T-cell (primary cell): ENCODE measurements around the gene TUBGCP3. TPM values are rescaled to one million over a fixed set of nuclear protein-coding genes. Genes with fewer than 3 reads are reported as not detected.

Source experiments
- ATAC-seq, 4 experiments: fragments of 200-7000 bp in 3 of 4; fragments of 150-1000 bp in 1 of 4; cut with Tn5 transposase; replicated peaks in 1 of 4; 1 replicate in 3 of 4; 2 replicates in 1 of 4; pipeline ENCODE4 v1.10.0; 2021; ENCODE audit warnings: moderate library complexity in 3 of 4, mild to moderate bottlenecking in 2 of 4, moderate number of reproducible peaks in 1 of 4
- CTCF ChIA-PET, 2 donors: fragments of 300-600 bp; sonication (Branson Sonifier 250); formaldehyde crosslinking; loops; one replicate each; lab custom pipeline; 2022; ENCODE audit warnings: antibody characterized with exemption in 2 of 2; lab: Charles Lee
- POLR2A ChIA-PET, 2 donors: fragments of 300-600 bp; sonication (Branson Sonifier 250); formaldehyde crosslinking; loops; one replicate each; lab custom pipeline; 2022; ENCODE audit warnings: antibody characterized with exemption in 2 of 2; lab: Charles Lee
- DNase-seq, 35 experiments: peaks; one replicate each; pipeline versions ENCODE4 v3.0.0 to v3.0.0-alpha.2; 2013 to 2023
- H3K27ac ChIP-seq: one replicate; pipeline ENCODE4 v1.5.1; 2013; ENCODE audit warnings: low read length
- H3K27me3 ChIP-seq, 2 experiments: replicated peaks in 1 of 2; 1 replicate in 1 of 2; 2 replicates in 1 of 2; pipeline versions ENCODE4 v1.6.1 to v1.7.0; 2013; ENCODE audit warnings: low read length in 1 of 2, mixed read lengths in 1 of 2; ENCODE audit not compliant: control insufficient read depth in 2 of 2, insufficient read depth in 2 of 2; ENCODE audit errors: extremely low read depth in 1 of 2
- H3K36me3 ChIP-seq, 2 donors: 1 replicate in 1 of 2; 2 replicates in 1 of 2; pipeline versions ENCODE4 v1.6.1 to v1.7.0; 2013; ENCODE audit warnings: low read length in 1 of 2; ENCODE audit not compliant: control insufficient read depth in 2 of 2, insufficient read depth in 1 of 2; ENCODE audit errors: extremely low read depth in 1 of 2
- H3K4me1 ChIP-seq, 2 experiments: 1 replicate in 1 of 2; 2 replicates in 1 of 2; pipeline versions ENCODE4 v1.6.1 to v1.7.0; 2013; ENCODE audit warnings: low read length in 2 of 2, mixed read lengths in 1 of 2; ENCODE audit not compliant: insufficient read depth in 2 of 2, control insufficient read depth in 1 of 2; ENCODE audit errors: extremely low read depth in 1 of 2
- H3K4me3 ChIP-seq, 2 donors: 1 replicate in 1 of 2; 2 replicates in 1 of 2; pipeline versions ENCODE4 v1.5.1 to v1.7.0; 2013; ENCODE audit warnings: mild to moderate bottlenecking in 2 of 2, low read length in 1 of 2, moderate library complexity in 1 of 2; ENCODE audit not compliant: control insufficient read depth in 1 of 2; ENCODE audit errors: extremely low read depth in 1 of 2
- H3K9me3 ChIP-seq: 2 replicates; pipeline ENCODE4 v1.7.0; 2013
- H3K27ac Mint-ChIP-seq, 2 donors: one replicate each; pipeline ENCODE4 v1.8.0; 2020 to 2021; ENCODE audit warnings: mild to moderate bottlenecking in 2 of 2, mixed read lengths in 2 of 2
- H3K27me3 Mint-ChIP-seq, 2 donors: one replicate each; pipeline ENCODE4 v1.8.0; 2021 to 2022; ENCODE audit warnings: mixed read lengths in 2 of 2
- H3K36me3 Mint-ChIP-seq: one replicate; pipeline ENCODE4 v1.8.0; 2021; ENCODE audit warnings: mixed read lengths
- H3K4me1 Mint-ChIP-seq, 3 donors: one replicate each; pipeline ENCODE4 v1.8.0; 2020 to 2022; ENCODE audit warnings: mixed read lengths in 3 of 3, mild to moderate bottlenecking in 1 of 3
- H3K4me3 Mint-ChIP-seq, 3 donors: one replicate each; pipeline ENCODE4 v1.8.0; 2020 to 2022; ENCODE audit warnings: mild to moderate bottlenecking in 3 of 3, mixed read lengths in 3 of 3, moderate library complexity in 3 of 3
- H3K9me3 Mint-ChIP-seq, 3 donors: one replicate each; pipeline ENCODE4 v1.8.0; 2020 to 2022; ENCODE audit warnings: mixed read lengths in 3 of 3
- WGBS: methylation state at CpG from one replicate; pipeline ENCODE4 v1.1.5; 2013; ENCODE audit warnings: missing lambda C conversion rate; ENCODE audit not compliant: insufficient coverage; 5-methylcytosine and 5-hydroxymethylcytosine counted together
- total RNA-seq, 35 experiments: library from RNA in 6 of 35; stranded (reverse) in 6 of 35; fragments of 120-200 nt in 1 of 35; gene quantifications; one replicate each; pipeline versions ENCODE4 v1.2.1 to v1.2.4 and lab custom pipeline; 2013 to 2026

The TUBGCP3 gene
- total RNA-seq, 5 donors from 2014 or later (not counting 1 experiment from before 2014, with no cell fraction given): 36.2 to 47.2 (median 44.7) TPM

- H3K27me3 ChIP-seq: peaks cover 0 to 15% of the 10 kb centered on the region in 2 experiments
- no peak overlapping the region for H3K4me3 ChIP-seq
- H3K9me3 ChIP-seq: no peaks in the 10 kb centered on the region
- ChIA-PET POLR2A (no interaction called here), CTCF (no interaction called here)
- H3K4me1 ChIP-seq: no peaks in the 10 kb centered on the region
- DNase-seq: no peak
- no peak for ATAC-seq
- Mint-ChIP-seq H3K27me3 (peaks cover 7 to 9% of the 10 kb centered on the region in 2 donors), H3K27ac (no peak overlapping the region), H3K36me3 (peaks cover 4% of the 10 kb centered on the region), H3K4me1 (no peaks in the 10 kb centered on the region), H3K4me3 (no peak overlapping the region), H3K9me3 (peaks cover 0 to 9% (median 8%) of the 10 kb centered on the region in 3 donors)
- WGBS: 95% methylated on average over 30 of the region's 40 CpGs
- H3K27ac ChIP-seq: no peak overlapping the region
- H3K36me3 ChIP-seq: no peaks in the 10 kb centered on the region
Observed at GRCh38 chr13:112466132-112467058, 121.6 kb downstream of the TUBGCP3 start.

DNA sequence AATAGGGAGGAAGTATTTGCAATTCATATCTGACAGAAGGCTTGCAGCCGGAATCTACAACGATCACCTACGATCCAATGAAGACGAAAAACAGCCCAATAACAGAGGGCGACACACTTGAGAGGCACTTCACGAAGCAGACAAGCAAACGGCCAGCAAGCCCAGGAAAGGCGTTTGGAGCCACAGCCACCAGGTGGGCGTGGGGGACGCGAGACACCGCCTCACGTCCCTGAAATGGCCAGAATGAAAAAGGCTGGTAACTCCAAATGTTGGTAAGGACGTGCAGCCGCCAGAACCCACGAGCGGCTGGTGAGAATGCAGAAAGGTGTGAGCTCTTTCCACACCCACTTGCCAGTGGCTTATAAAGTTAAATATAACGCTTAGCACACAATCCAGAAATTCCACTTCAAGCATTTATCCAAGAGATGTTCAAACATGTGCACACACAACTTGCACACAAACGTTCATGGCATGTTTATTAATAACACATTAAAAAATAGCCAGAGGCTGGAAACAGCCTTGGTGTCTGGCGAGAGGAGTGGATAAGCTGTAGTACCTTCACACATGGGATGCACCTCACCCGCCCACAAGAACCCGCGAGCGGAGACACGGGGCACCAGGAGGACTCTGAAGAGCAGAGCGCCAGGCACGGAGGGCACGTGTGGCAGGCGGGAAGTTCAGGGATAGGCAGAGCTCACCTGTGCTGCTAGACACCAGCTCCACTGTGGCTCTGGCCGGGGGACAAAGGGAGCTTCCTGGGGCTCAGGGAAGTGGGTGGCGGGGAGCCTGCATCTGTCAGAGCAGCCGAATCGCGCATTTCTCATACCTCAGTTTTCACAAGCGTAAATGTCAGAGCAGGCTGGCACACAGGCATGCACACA, 122.5 kb downstream of the TUBGCP3 start:
- Mint-ChIP-seq H3K4me1 (peaks cover 0 to 2% (median 0%) of the 10 kb centered on the region in 3 donors), H3K27me3 (peaks cover 7 to 9% of the 10 kb centered on the region in 2 donors), H3K9me3 (peaks cover 0 to 9% (median 8%) of the 10 kb centered on the region in 3 donors), H3K4me3 (no peak overlapping the region), H3K27ac (no peak overlapping the region), H3K36me3 (peaks cover 4% of the 10 kb centered on the region)
- ChIA-PET POLR2A (no interaction called here), CTCF (no interaction called here)
- WGBS: 89% methylated on average over 32 of the region's 35 CpGs
- H3K27ac ChIP-seq: no peak overlapping the region
- no peaks in the 10 kb centered on the region for H3K4me1 ChIP-seq
- no peak for ATAC-seq
- no peaks in the 10 kb centered on the region for H3K9me3 ChIP-seq
- H3K27me3 ChIP-seq: peaks cover 0 to 20% of the 10 kb centered on the region in 2 experiments
- DNase-seq: no peak
- no peaks in the 10 kb centered on the region for H3K36me3 ChIP-seq
- no peak overlapping the region for H3K4me3 ChIP-seq

GRCh38 chr13:112464720-112465119, 123.2 kb downstream of the TUBGCP3 start:
- H3K27me3 Mint-ChIP-seq: peaks cover 7 to 12% of the 10 kb centered on the region in 2 donors
- H3K36me3 Mint-ChIP-seq: peaks cover 4% of the 10 kb centered on the region
- Histone ChIP-seq H3K4me1 (no peaks in the 10 kb centered on the region), H3K4me3 (no peak overlapping the region), H3K27ac (no peak overlapping the region), H3K36me3 (no peaks in the 10 kb centered on the region), H3K27me3 (peaks cover 0 to 20% of the 10 kb centered on the region in 2 experiments), H3K9me3 (no peaks in the 10 kb centered on the region)
- 89% methylated on average over 8 of the region's 14 CpGs for WGBS
- ATAC-seq: no peak
- H3K4me3 Mint-ChIP-seq: no peak overlapping the region
- peaks cover 0 to 2% (median 0%) of the 10 kb centered on the region in 3 donors for H3K4me1 Mint-ChIP-seq
- H3K27ac Mint-ChIP-seq: no peak overlapping the region
- POLR2A ChIA-PET: no interaction called here
- no peak for DNase-seq
- H3K9me3 Mint-ChIP-seq: peaks cover 0 to 14% (median 9%) of the 10 kb centered on the region in 3 donors
- CTCF ChIA-PET: no interaction called here

- no peak overlapping the region for H3K4me3 ChIP-seq
- peaks cover 0 to 23% (median 14%) of the 10 kb centered on the region in 3 donors for H3K9me3 Mint-ChIP-seq
- no peak overlapping the region for H3K27ac Mint-ChIP-seq
- ChIA-PET CTCF (no interaction called here), POLR2A (no interaction called here)
- peaks cover 7 to 12% of the 10 kb centered on the region in 2 donors for H3K27me3 Mint-ChIP-seq
- no peaks in the 10 kb centered on the region for H3K9me3 ChIP-seq
- no peaks in the 10 kb centered on the region for H3K4me1 ChIP-seq
- H3K36me3 ChIP-seq: no peaks in the 10 kb centered on the region
- 89% methylated on average over 5 of the region's 5 CpGs for WGBS
- H3K27me3 ChIP-seq: peaks cover 0 to 20% of the 10 kb centered on the region in 2 experiments
- H3K4me3 Mint-ChIP-seq: no peak overlapping the region
- peaks cover 4% of the 10 kb centered on the region for H3K36me3 Mint-ChIP-seq
- H3K4me1 Mint-ChIP-seq: peaks cover 0 to 2% (median 0%) of the 10 kb centered on the region in 3 donors
- ATAC-seq: no peak
- DNase-seq: no peak
- no peak overlapping the region for H3K27ac ChIP-seq
Observed at GRCh38 chr13:112462408-112462807, 125.5 kb downstream of the TUBGCP3 start.

- Mint-ChIP-seq H3K4me1 (peaks cover 0 to 2% (median 0%) of the 10 kb centered on the region in 3 donors), H3K4me3 (no peak overlapping the region), H3K27me3 (peaks cover 7 to 10% of the 10 kb centered on the region in 2 donors), H3K27ac (no peak overlapping the region), H3K9me3 (peaks cover 0 to 21% (median 12%) of the 10 kb centered on the region in 3 donors), H3K36me3 (peaks cover 3% of the 10 kb centered on the region)
- ChIA-PET POLR2A (no interaction called here), CTCF (no interaction called here)
- peaks cover 0 to 16% of the 10 kb centered on the region in 2 experiments for H3K27me3 ChIP-seq
- H3K36me3 ChIP-seq: no peaks in the 10 kb centered on the region
- no peaks in the 10 kb centered on the region for H3K4me1 ChIP-seq
- ATAC-seq (no peak), DNase-seq (peak in 1 of 35 experiments; percentile 15)
- H3K9me3 ChIP-seq: no peaks in the 10 kb centered on the region
- H3K27ac ChIP-seq: no peak overlapping the region
- WGBS: 88% methylated on average over 12 of the region's 13 CpGs
- no peak overlapping the region for H3K4me3 ChIP-seq
Observed at GRCh38 chr13:112457485-112457884, 130.5 kb downstream of the TUBGCP3 start.

DNA sequence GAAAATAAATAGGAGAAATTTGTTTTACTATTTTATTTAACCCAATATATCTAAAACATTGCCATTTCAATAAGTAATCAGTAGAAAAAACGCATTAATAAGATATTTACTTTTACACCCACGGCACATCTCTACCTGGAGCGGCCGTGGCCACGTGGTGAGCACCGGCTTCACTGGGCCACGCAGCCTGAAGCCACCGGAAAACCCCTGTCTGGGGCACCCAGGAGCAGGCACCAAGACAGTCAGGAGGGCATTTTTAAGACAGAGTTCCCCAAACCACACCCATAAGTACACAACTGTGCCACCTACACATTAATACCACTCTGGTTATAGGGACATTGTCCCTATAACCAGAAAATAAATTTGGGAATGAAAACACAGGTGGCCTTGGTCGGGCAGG, 130.9 kb downstream of the TUBGCP3 start:
- ATAC-seq: no peak
- Histone ChIP-seq H3K27ac (no peak overlapping the region), H3K27me3 (peaks cover 0 to 16% of the 10 kb centered on the region in 2 experiments), H3K9me3 (no peaks in the 10 kb centered on the region), H3K36me3 (no peaks in the 10 kb centered on the region), H3K4me1 (no peaks in the 10 kb centered on the region), H3K4me3 (no peak overlapping the region)
- peaks cover 2 to 6% of the 10 kb centered on the region in 2 donors for H3K27me3 Mint-ChIP-seq
- POLR2A ChIA-PET: no interaction called here
- no peak overlapping the region for H3K27ac Mint-ChIP-seq
- H3K4me1 Mint-ChIP-seq: peaks cover 0 to 2% (median 0%) of the 10 kb centered on the region in 3 donors
- 95% methylated on average over 8 of the region's 9 CpGs for WGBS
- CTCF ChIA-PET: no interaction called here
- DNase-seq: no peak
- H3K36me3 Mint-ChIP-seq: no peaks in the 10 kb centered on the region
- H3K9me3 Mint-ChIP-seq: peaks cover 0 to 17% (median 8%) of the 10 kb centered on the region in 3 donors
- no peak overlapping the region for H3K4me3 Mint-ChIP-seq
